ENCODE measurements around the gene AFF1. TPM values are rescaled to one million over a fixed set of nuclear protein-coding genes. Genes with fewer than 3 reads are reported as not detected.

Gene AFF1
- total and polyA plus RNA-seq, 2 donors from 2014 or later: 13.4 to 187 TPM

DNA sequence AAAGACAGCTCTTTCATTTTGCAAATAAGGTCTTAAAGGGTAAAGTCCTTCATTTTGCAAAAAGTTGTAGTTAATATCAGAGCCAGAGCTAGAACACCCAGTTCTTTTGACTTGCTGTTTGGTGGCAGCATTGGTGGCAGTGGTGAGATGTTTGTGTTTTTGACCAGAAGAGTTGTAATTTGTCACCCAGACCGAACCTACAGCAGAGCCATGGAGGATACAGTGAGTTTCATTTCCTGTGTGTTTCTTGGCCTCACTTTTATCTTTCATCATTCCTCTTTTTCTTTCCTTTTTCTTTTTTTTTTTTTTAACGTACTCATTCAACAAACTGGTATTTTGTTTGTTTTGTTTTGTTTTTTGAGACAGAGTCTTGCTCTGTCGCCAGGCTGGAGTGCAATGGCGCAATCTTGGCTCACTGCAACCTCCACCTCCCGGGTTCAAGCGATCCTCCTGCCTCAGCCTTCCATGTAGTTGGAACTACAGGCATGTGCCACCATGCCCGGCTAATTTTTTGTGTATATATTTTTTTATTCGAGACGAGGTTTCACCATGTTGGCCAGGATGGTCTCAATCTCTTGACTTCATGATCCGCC lies 116.4 kb downstream of the AFF1 start:
- peaks cover 0 to 30% (median 21%) of the 10 kb centered on the region in 3 donors for H3K4me1 ChIP-seq (ENCODE audit: control insufficient read depth in 2 of 3, insufficient read depth in 2 of 3, low read depth in 1 of 3, low read length in 3 of 3)
- peaks cover 4 to 18% (median 9%) of the 10 kb centered on the region in 3 donors for H3K36me3 ChIP-seq (ENCODE audit: control insufficient read depth in 2 of 3, insufficient read depth in 3 of 3, low read length in 3 of 3)
- DNase-seq (no peak), FAIRE-seq (no peak)
- peak overlapping the region in 1 of 2 donors; percentile 48 for H3K27ac ChIP-seq (ENCODE audit: low read depth in 2 of 2, low read length in 2 of 2)
- H3K4me3 ChIP-seq (ENCODE audit: low read length in 3 of 3): no peak overlapping the region
- H3K9ac ChIP-seq (ENCODE audit: low read length in 3 of 3): no peak overlapping the region
- TF ChIP-seq, protein P1, sequence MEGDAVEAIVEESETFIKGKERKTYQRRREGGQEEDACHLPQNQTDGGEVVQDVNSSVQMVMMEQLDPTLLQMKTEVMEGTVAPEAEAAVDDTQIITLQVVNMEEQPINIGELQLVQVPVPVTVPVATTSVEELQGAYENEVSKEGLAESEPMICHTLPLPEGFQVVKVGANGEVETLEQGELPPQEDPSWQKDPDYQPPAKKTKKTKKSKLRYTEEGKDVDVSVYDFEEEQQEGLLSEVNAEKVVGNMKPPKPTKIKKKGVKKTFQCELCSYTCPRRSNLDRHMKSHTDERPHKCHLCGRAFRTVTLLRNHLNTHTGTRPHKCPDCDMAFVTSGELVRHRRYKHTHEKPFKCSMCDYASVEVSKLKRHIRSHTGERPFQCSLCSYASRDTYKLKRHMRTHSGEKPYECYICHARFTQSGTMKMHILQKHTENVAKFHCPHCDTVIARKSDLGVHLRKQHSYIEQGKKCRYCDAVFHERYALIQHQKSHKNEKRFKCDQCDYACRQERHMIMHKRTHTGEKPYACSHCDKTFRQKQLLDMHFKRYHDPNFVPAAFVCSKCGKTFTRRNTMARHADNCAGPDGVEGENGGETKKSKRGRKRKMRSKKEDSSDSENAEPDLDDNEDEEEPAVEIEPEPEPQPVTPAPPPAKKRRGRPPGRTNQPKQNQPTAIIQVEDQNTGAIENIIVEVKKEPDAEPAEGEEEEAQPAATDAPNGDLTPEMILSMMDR (IDR thresholded peaks at IDR 0.05; ENCODE audit: borderline replicate concordance, extremely low read depth, insufficient read depth): no peak
- intact Hi-C loops (cut with DNase I): no loop called here
- H3K9me3 ChIP-seq (ENCODE audit: control insufficient read depth in 2 of 3, insufficient read depth in 1 of 3, low read length in 3 of 3): no peaks in the 10 kb centered on the region
- no peaks in the 10 kb centered on the region for H3K27me3 ChIP-seq (ENCODE audit: control insufficient read depth, insufficient read depth, low read length)

DNA sequence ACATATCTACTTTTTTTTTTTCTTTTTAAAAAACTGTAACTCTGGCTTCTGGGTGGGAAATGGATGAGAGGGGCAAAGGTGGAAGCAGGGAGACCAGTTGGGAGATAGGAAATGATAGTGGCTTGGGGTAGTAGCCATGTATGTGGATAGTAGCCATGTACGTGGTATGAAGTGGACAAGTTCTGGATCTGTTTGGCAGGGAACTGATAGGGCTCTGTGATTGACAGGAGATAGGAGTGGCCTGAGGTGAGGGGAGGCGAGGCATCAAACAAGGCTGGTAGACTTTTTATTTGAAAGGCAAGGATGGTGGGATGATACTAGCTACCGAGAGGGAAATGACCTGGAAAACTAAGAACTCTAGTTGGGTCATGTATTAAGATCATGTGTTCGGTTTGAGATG lies 117.8 kb downstream of the AFF1 start:
- intact Hi-C loops (cut with DNase I): no loop called here
- FAIRE-seq: no peak

GRCh38 chr4:87053176-87053658 lies 118.4 kb downstream of the AFF1 start:
- Histone ChIP-seq H3K27me3 (ENCODE audit: control insufficient read depth, insufficient read depth, low read length) (no peaks in the 10 kb centered on the region), H3K36me3 (ENCODE audit: control insufficient read depth in 2 of 3, insufficient read depth in 3 of 3, low read length in 3 of 3) (peaks cover 0 to 5% (median 4%) of the 10 kb centered on the region in 3 donors), H3K4me3 (ENCODE audit: low read length in 3 of 3) (no peak overlapping the region), H3K27ac (ENCODE audit: low read depth in 2 of 2, low read length in 2 of 2) (no peak overlapping the region), H3K4me1 (ENCODE audit: control insufficient read depth in 2 of 3, insufficient read depth in 2 of 3, low read depth in 1 of 3, low read length in 3 of 3) (peaks cover 0 to 30% (median 25%) of the 10 kb centered on the region in 3 donors), H3K9ac (ENCODE audit: low read length in 3 of 3) (no peak overlapping the region), H3K9me3 (ENCODE audit: control insufficient read depth in 2 of 3, insufficient read depth in 1 of 3, low read length in 3 of 3) (no peaks in the 10 kb centered on the region)
- intact Hi-C loops (cut with DNase I): no loop called here
- DNase-seq: no peak
- no peak for FAIRE-seq
- TF ChIP-seq, protein P1 (IDR thresholded peaks at IDR 0.05; ENCODE audit: borderline replicate concordance, extremely low read depth, insufficient read depth): no peak

More for the DNA sequence above, 117.8 kb downstream of the AFF1 start:
- H3K9me3 ChIP-seq (ENCODE audit: control insufficient read depth in 2 of 3, insufficient read depth in 1 of 3, low read length in 3 of 3): no peaks in the 10 kb centered on the region
- H3K36me3 ChIP-seq (ENCODE audit: control insufficient read depth in 2 of 3, insufficient read depth in 3 of 3, low read length in 3 of 3): peaks cover 0 to 8% (median 4%) of the 10 kb centered on the region in 3 donors
- no peak overlapping the region for H3K9ac ChIP-seq (ENCODE audit: low read length in 3 of 3)
- H3K4me3 ChIP-seq (ENCODE audit: low read length in 3 of 3): no peak overlapping the region
- no peak for DNase-seq
- H3K4me1 ChIP-seq (ENCODE audit: control insufficient read depth in 2 of 3, insufficient read depth in 2 of 3, low read depth in 1 of 3, low read length in 3 of 3): peaks cover 0 to 27% (median 20%) of the 10 kb centered on the region in 3 donors
- TF ChIP-seq, protein P1 (IDR thresholded peaks at IDR 0.05; ENCODE audit: borderline replicate concordance, extremely low read depth, insufficient read depth): no peak
- no peaks in the 10 kb centered on the region for H3K27me3 ChIP-seq (ENCODE audit: control insufficient read depth, insufficient read depth, low read length)
- no peak overlapping the region for H3K27ac ChIP-seq (ENCODE audit: low read depth in 2 of 2, low read length in 2 of 2)
